Mucosa of rectum (tissue), 2 donors: ENCODE measurements around the gene AKAP9.
"Not testable (repeated sequence)": the region's sequence is repeated elsewhere in the genome, so short reads cannot be mapped to it uniquely, and the experiment has no call there.

Source experiments
- H3K27ac ChIP-seq, 2 donors: one replicate each; pipeline ENCODE4 v1.7.0; 2013; ENCODE audit warnings: inconsistent platforms in 2 of 2, low read depth in 2 of 2, low read length in 2 of 2
- H3K27me3 ChIP-seq, 2 donors: one replicate each; pipeline ENCODE4 v1.7.0; 2013; ENCODE audit warnings: low read length in 2 of 2; ENCODE audit not compliant: control insufficient read depth in 2 of 2, insufficient read depth in 2 of 2
- H3K36me3 ChIP-seq, 2 donors: one replicate each; pipeline ENCODE4 v1.7.0; 2013; ENCODE audit warnings: low read length in 2 of 2; ENCODE audit not compliant: control insufficient read depth in 2 of 2, insufficient read depth in 2 of 2
- H3K4me1 ChIP-seq, 2 donors: one replicate each; pipeline ENCODE4 v1.7.0; 2013; ENCODE audit warnings: low read length in 2 of 2, mild to moderate bottlenecking in 1 of 2; ENCODE audit not compliant: control insufficient read depth in 2 of 2, insufficient read depth in 2 of 2
- H3K4me3 ChIP-seq, 2 donors: one replicate each; pipeline ENCODE4 v1.7.0; 2013; ENCODE audit warnings: low read length in 2 of 2
- H3K9ac ChIP-seq, 2 donors: one replicate each; pipeline ENCODE4 v1.7.0; 2013; ENCODE audit warnings: low read length in 2 of 2, low read depth in 1 of 2, mild to moderate bottlenecking in 1 of 2
- H3K9me3 ChIP-seq, 2 donors: one replicate each; pipeline ENCODE4 v1.7.0; 2013; ENCODE audit warnings: low read length in 2 of 2; ENCODE audit not compliant: control insufficient read depth in 2 of 2
- donor health status: healthy.
- donor health status: Normal muscosa, but diverticular disease.

AKAP9 gene

GRCh38 chr7:92133737-92134270 is 193.1 kb downstream of the AKAP9 start:
- Histone ChIP-seq H3K36me3 (peaks cover 5 to 8% of the 10 kb centered on the region in 2 donors), H3K27me3 (no peaks in the 10 kb centered on the region), H3K27ac (peak overlapping the region; percentile 96 to 98), H3K4me1 (peaks cover 6 to 13% of the 10 kb centered on the region in 2 donors), H3K4me3 (peak overlapping the region; percentile 81 to 94), H3K9me3 (no peaks in the 10 kb centered on the region), H3K9ac (peak overlapping the region; percentile 94 to 97)

- H3K4me3 ChIP-seq = peak within 1 kb of the TSS; percentile 81 to 94
- peaks cover 5 to 8% of the 10 kb centered on the region in 2 donors for H3K36me3 ChIP-seq
- H3K27ac ChIP-seq = peak within 1 kb of the TSS; percentile 96 to 98
- H3K9me3 ChIP-seq = no peaks in the 10 kb centered on the region
- peak within 1 kb of the TSS; percentile 94 to 97 for H3K9ac ChIP-seq
- no peaks in the 10 kb centered on the region for H3K27me3 ChIP-seq
- peaks cover 6 to 13% of the 10 kb centered on the region in 2 donors for H3K4me1 ChIP-seq
Measured at GRCh38 chr7:92134271-92135051, 193.8 kb downstream of the AKAP9 start, which contains the start of gene CYP51A1. Gene CYP51A1, minus strand, starts transcription at chr7:92134477. Its CDS starts 113 bp downstream, at chr7:92134364.

GRCh38 chr7:92135052-92135889 is 194.6 kb downstream of the AKAP9 start:
- H3K4me1 ChIP-seq = peaks cover 6 to 13% of the 10 kb centered on the region in 2 donors
- H3K36me3 ChIP-seq = peaks cover 0 to 6% of the 10 kb centered on the region in 2 donors
- H3K27ac ChIP-seq = peak overlapping the region; percentile 96 to 98
- peak overlapping the region; percentile 81 to 94 for H3K4me3 ChIP-seq
- peak overlapping the region; percentile 94 to 97 for H3K9ac ChIP-seq
- H3K27me3 ChIP-seq = no peaks in the 10 kb centered on the region
- H3K9me3 ChIP-seq = no peaks in the 10 kb centered on the region

GRCh38 chr7:92137557-92137956 is 196.9 kb downstream of the AKAP9 start:
- Histone ChIP-seq H3K9me3 (no peaks in the 10 kb centered on the region), H3K27ac (no peak overlapping the region), H3K27me3 (no peaks in the 10 kb centered on the region), H3K36me3 (no peaks in the 10 kb centered on the region), H3K9ac (no peak overlapping the region), H3K4me3 (no peak overlapping the region), H3K4me1 (peaks cover 6 to 11% of the 10 kb centered on the region in 2 donors)

GRCh38 chr7:92141161-92141560 is 200.5 kb downstream of the AKAP9 start:
- Histone ChIP-seq H3K27me3 (no peaks in the 10 kb centered on the region), H3K4me1 (no peaks in the 10 kb centered on the region), H3K4me3 (no peak overlapping the region), H3K27ac (no peak overlapping the region), H3K9me3 (no peaks in the 10 kb centered on the region), H3K36me3 (no peaks in the 10 kb centered on the region), H3K9ac (no peak overlapping the region)

- H3K4me1 ChIP-seq, H3K4me3 ChIP-seq, H3K27ac ChIP-seq, H3K36me3 ChIP-seq, H3K9me3 ChIP-seq, H3K9ac ChIP-seq, H3K27me3 ChIP-seq: not testable (repeated sequence)
Measured at GRCh38 chr7:92142791-92143190, 202.1 kb downstream of the AKAP9 start.

GRCh38 chr7:92143192-92143880 is 202.7 kb downstream of the AKAP9 start:
- H3K9ac ChIP-seq, H3K36me3 ChIP-seq, H3K4me1 ChIP-seq, H3K27ac ChIP-seq, H3K27me3 ChIP-seq, H3K9me3 ChIP-seq, H3K4me3 ChIP-seq: not testable (repeated sequence)

- Histone ChIP-seq H3K27ac (no peak overlapping the region), H3K4me3 (no peak overlapping the region), H3K36me3 (no peaks in the 10 kb centered on the region), H3K9me3 (no peaks in the 10 kb centered on the region), H3K9ac (no peak overlapping the region), H3K27me3 (no peaks in the 10 kb centered on the region), H3K4me1 (no peaks in the 10 kb centered on the region)
Measured at GRCh38 chr7:92149736-92150239, 209.1 kb downstream of the AKAP9 start.

- Histone ChIP-seq H3K9ac (no peak overlapping the region), H3K27me3 (no peaks in the 10 kb centered on the region), H3K9me3 (no peaks in the 10 kb centered on the region), H3K36me3 (no peaks in the 10 kb centered on the region), H3K4me1 (no peaks in the 10 kb centered on the region), H3K27ac (no peak overlapping the region), H3K4me3 (no peak overlapping the region)
Measured at GRCh38 chr7:92150450-92151017, 209.9 kb downstream of the AKAP9 start.
